ENCODE results near the gene ANGPTL8.

DNA sequence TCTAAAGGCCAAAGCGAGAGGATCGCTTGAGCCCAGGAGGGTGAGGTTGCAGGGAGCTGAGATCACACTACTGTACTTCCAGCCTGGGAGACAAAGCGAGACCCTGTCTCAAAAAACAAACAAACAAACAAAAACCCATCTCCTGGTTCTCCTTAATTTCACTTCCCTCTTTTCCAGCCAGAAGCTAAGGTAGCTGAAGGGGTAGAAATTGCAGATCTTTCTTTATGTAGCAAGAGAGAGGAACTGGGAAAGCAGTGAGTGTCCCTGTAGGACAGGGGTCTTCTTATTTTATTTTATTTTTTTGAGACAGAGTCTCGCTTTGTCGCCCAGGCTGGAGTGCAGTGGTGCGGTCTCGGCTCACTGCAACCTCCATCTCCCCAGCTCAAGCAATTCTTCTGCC, 52.0 kb downstream of the ANGPTL8 start:
- TF ChIP-seq EP300 (IDR thresholded peaks at IDR 0.05; ENCODE audit: borderline replicate concordance): no peak
- no peak for TF ChIP-seq RAD21 (IDR thresholded peaks at IDR 0.05; ENCODE audit: low read depth)
- TF ChIP-seq, protein P1, sequence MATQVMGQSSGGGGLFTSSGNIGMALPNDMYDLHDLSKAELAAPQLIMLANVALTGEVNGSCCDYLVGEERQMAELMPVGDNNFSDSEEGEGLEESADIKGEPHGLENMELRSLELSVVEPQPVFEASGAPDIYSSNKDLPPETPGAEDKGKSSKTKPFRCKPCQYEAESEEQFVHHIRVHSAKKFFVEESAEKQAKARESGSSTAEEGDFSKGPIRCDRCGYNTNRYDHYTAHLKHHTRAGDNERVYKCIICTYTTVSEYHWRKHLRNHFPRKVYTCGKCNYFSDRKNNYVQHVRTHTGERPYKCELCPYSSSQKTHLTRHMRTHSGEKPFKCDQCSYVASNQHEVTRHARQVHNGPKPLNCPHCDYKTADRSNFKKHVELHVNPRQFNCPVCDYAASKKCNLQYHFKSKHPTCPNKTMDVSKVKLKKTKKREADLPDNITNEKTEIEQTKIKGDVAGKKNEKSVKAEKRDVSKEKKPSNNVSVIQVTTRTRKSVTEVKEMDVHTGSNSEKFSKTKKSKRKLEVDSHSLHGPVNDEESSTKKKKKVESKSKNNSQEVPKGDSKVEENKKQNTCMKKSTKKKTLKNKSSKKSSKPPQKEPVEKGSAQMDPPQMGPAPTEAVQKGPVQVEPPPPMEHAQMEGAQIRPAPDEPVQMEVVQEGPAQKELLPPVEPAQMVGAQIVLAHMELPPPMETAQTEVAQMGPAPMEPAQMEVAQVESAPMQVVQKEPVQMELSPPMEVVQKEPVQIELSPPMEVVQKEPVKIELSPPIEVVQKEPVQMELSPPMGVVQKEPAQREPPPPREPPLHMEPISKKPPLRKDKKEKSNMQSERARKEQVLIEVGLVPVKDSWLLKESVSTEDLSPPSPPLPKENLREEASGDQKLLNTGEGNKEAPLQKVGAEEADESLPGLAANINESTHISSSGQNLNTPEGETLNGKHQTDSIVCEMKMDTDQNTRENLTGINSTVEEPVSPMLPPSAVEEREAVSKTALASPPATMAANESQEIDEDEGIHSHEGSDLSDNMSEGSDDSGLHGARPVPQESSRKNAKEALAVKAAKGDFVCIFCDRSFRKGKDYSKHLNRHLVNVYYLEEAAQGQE (IDR thresholded peaks at IDR 0.05; ENCODE audit: low read depth): no peak
- no peak for TF ChIP-seq FOXM1 (IDR thresholded peaks at IDR 0.05; ENCODE audit: borderline replicate concordance, low read depth)
- TF ChIP-seq NFIC (IDR thresholded peaks at IDR 0.05): no peak
- no peak for TF ChIP-seq TCF12 (IDR thresholded peaks at IDR 0.05; ENCODE audit: low read depth)
- no peak for TF ChIP-seq ZBTB7A (IDR thresholded peaks at IDR 0.05; ENCODE audit: low read depth)
- no peak for TF ChIP-seq YY1 (IDR thresholded peaks at IDR 0.05; ENCODE audit: low read depth)
- TF ChIP-seq EGR1 (IDR thresholded peaks at IDR 0.05): no peak
- TF ChIP-seq CEBPB (IDR thresholded peaks at IDR 0.05): no peak
- TF ChIP-seq, protein P2, sequence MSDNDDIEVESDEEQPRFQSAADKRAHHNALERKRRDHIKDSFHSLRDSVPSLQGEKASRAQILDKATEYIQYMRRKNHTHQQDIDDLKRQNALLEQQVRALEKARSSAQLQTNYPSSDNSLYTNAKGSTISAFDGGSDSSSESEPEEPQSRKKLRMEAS (IDR thresholded peaks at IDR 0.05): no peak
- no peak for TF ChIP-seq CREB1 (IDR thresholded peaks at IDR 0.05; ENCODE audit: low read depth)
- TF ChIP-seq, protein P3, sequence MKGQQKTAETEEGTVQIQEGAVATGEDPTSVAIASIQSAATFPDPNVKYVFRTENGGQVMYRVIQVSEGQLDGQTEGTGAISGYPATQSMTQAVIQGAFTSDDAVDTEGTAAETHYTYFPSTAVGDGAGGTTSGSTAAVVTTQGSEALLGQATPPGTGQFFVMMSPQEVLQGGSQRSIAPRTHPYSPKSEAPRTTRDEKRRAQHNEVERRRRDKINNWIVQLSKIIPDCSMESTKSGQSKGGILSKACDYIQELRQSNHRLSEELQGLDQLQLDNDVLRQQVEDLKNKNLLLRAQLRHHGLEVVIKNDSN (IDR thresholded peaks at IDR 0.05): no peak
- TF ChIP-seq TEAD4 (IDR thresholded peaks at IDR 0.05): no peak
